Hippocampal formation (tissue), 2 donors: ENCODE measurements around the gene SIRT2.
"Not testable (repeated sequence)": the region's sequence is repeated elsewhere in the genome, so short reads cannot be mapped to it uniquely, and the experiment has no call there.

Source experiments
- DNase-seq, 2 donors: peaks; one replicate each; lab custom pipeline; 2025; lab: John Stamatoyannopoulos, UW

SIRT2 gene

DNA sequence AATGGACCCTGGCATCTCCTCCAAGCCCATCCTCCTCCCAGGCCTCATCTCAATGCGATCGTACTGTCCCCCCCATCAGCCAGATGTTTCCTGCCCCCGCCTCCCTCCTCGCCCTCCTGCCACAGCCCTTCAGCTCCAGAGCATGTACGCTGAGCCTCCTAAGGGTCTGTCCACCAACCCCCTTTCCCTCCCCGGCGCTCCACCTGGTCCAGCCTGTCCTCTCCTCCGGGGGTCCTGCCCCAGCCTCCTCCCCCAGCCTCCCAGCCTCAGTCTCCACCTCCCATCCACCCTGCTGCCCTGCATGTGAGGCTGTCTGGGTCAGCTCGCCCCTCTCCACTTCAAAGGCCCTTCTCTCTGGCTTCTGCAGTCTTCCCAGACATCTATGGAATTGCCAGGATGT lies 4.5 kb downstream of the SIRT2 start:
- no peak for DNase-seq

DNA sequence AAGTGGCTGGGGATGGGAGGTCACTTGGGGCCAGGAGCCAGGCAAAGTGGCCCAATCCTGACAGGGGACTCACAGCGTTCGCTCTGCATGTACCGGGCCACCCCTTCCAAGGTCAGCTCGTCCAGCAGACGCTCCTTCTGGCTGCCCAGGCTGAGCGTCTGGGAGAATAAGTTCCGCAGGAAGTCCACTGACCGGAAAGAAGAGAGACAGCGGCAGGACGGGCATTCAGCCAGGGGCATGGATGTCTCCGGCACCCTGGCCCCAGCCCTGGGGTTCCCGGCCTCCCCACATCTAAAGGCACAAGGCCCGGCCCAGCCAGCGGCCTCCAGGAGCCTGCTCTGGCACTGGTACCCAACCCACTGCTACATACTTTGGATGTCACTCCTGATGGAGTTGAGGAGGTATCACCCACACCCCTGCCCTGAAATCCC lies 6.1 kb downstream of the SIRT2 start:
- DNase-seq, result peak in 1 of 2 donors; percentile 4

DNA sequence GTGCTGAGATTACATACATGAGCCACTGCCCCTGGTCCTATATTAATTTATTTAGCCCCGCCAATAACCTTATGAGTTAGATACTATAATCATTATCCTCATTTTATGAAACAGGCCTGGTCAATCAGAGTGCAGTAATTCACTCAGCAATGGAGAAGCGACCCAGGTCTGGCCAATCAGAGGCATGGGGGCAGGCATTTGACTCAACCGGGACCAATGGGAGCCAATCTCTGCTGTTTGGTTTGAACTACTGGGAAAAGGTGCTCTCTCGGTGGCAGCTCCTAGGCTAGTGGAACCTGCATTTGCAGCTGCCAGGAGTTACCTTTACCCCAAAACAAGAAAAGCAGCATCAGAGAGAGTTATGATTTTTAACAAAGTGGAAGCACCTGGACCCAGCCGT lies 6.6 kb downstream of the SIRT2 start:
- DNase-seq, result no peak

DNA sequence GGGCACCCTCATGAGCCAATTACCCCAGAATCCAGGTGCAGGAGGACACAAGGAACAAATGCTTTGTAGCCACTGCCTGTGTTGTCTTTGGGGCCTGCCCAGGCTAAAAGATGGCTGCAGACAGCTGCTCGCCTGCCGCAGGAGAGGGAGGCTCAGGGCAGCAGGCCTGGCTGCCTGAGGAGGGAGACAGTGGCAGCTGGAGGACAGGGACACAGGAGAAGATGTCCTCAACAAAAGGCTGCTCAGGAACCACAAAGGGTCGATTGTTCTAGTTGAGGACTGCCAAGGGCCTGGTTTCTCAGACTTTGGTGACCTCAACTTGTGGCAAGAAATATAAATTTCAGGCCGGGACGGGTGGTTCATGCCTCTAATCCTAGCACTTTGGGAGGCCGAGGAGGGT lies 7.6 kb downstream of the SIRT2 start:
- peak; percentile 62 to 72 for DNase-seq

DNA sequence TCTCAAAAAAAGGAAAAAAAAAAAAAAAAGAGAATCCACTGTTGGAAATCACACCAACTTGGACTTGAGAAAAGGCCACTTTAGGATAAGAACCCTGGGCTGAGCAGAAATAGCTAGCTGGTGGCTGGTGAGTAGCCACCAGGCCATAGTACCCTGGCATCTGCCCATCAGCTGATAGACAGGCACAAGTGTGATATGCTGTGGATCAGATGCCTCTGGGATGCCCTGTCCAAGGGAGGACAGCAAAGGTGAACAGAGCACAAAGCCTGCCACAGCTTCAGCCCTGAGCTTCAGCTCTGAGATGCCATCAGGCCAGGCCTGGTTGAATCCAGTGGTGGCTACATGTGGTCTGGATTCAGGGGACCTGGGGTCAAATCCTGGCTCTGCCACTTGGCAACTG lies 8.7 kb downstream of the SIRT2 start:
- no peak for DNase-seq

- DNase-seq, result no peak
Measured at GRCh38 chr19:38889803-38890202, 9.6 kb downstream of the SIRT2 start.

- no peak for DNase-seq
Measured at GRCh38 chr19:38888876-38889275, 10.5 kb downstream of the SIRT2 start.

- DNase-seq, result not testable (repeated sequence)
Measured at GRCh38 chr19:38884691-38885090, 14.7 kb downstream of the SIRT2 start.

DNA sequence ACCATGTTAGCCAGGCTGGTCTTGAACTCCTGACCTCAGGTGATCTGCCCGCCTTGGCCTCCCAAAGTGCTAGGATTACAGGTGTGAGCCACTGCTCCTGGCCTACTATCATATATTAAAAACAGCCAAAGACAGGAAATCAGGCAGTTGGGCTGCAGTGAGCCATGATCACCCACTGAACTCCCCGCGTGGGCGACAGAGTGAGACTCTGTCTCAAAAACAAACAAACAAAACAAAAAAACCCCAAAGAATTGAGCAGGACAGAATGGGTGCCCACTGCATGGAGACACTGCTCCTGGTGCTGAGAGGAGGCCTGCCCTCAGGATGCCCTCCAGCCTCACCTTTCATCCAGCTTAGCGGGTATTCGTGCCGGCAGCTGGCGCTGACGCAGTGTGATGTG lies 16.1 kb downstream of the SIRT2 start:
- no peak for DNase-seq

DNA sequence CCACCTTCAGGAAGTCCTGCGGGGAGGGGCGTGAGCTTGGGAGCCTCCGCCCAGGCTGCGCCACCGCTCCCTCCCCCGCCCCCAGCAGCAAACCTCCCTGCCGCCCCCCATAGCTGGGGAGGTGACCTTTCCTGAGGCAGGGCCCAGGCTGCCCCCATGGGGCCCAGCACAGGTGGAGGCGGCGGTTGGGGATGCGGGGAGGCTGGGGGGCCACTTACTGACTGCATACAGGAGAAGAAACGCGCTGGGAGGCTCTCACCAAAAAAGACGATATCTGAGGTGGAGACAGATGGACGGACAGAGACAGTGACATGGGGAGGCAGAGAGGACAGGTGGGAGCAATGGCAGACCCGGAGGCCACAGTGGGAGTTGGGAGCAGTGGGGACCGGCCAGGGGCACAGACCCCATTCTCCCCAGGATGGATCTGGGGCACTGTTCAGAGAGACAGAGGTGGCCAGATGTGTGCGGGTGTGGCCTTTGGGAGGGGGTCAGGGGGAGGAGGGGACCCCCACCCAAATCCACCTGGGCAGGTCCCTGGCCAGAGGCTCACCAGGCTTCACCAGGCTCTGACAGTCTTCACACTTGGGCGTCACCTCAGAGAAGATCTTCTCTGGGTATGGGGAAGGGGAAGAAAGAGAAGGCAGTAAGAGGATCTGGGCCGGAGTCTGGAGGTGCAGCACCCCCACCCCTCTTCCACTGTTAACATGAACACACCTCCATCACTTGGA lies 18.4 kb downstream of the SIRT2 start:
- DNase-seq, result no peak

- no peak for DNase-seq
Measured at GRCh38 chr19:38880076-38880881, 19.1 kb downstream of the SIRT2 start.

DNA sequence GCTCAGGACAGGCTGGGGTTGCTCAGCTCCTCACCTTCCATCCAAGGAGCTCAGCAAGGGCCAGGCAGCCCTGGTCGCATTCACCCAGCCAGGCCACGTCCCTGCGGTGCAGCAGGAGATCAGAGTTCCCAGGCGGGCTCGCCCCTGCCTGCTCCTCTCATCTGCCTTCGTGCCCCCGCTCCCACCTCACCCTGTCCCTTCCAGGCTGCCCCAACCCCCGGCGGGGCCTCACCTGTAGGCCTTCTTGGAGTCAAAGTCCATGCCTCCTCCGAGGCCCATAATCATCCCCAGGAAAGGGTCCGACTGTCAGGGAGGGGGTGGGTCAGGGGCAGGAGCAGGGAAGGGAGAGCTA lies 20.0 kb downstream of the SIRT2 start:
- DNase-seq, result no peak

- no peak for DNase-seq
Measured at GRCh38 chr19:38878575-38879399, 20.6 kb downstream of the SIRT2 start.

DNA sequence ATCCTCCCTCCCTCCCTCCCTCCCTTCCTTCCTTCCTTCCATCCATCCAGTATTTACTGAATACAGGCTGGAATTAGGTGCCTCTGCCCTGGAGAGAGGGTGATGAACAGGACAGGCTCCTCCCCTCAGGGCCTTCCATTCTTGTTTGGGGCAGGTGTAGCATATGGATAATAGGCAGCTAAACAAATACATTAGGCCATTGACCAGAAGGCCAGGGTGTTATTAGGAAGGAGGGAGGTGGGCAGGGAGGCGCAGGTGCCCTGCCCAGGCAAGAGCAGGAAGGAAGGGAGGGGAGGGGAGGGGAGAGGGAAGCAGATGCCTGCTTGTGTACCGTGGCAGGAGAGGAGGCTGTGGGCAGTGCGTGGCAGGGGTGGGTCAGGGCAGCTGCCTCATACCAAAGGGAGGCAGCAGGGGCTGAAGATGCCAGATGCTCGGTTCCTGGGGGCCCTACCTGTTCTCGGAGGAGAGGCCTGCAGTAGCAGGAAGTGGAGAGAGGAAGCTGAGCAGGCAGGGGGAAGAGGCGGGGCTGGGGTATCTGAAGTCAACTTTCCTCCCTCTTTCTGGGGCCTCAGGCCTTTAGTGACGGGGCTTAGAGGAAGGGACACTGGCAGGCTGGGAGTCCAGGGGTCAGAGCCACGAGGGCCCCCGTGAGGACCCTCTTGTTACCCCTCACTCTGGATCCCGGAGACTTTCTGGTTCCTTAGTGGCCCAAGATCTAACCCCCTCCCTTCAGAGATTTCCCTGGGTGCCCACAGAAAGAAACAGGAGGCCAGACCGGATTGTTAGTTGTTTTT lies 21.4 kb downstream of the SIRT2 start, which contains the start of gene RINL:
Gene RINL (minus strand): TSS at position 495 of the 794 bp plus-strand sequence. CDS start 1,533 bp downstream, outside the sequence.
- DNase-seq, result peak in 1 of 2 donors; percentile 9

DNA sequence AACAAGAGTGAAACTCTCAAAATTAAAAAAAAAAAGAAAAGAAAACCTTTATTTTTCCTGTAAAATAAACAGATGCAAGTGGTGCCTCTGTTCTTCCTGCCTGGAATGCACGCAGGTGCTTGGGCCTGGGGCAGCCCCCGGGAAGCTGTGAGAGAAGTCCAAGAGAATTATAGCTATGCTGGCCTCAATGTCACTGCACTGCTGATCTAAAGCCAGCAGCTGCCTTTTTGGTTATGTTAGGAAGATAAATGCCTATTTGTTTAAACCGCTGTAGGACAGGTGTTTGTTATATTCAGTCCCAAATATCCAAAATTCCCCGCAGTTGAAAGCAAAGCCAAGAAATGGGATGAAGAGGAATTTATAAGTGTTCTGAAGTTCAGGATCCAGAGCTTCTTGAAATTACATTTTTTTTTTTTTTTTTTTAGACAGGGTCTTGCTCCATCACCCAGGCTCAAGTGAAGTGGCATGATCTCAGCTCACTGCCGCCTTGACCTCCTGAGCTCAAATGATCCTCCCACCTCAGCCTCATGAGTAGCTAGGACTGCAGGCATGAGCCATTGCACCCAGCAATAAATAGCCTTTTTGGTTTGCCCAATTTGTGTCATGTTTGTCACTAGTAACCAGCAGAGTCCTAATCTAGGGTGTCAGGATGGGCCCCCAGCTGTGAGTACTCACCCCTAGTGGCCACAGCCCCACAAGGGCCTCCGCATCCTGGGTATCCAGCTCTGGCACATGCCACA lies 23.6 kb downstream of the SIRT2 start:
- no peak for DNase-seq

- DNase-seq, result not testable (repeated sequence)
Measured at GRCh38 chr19:38873400-38873799, 26.0 kb downstream of the SIRT2 start.

GRCh38 chr19:38870612-38871011 lies 28.8 kb downstream of the SIRT2 start:
- DNase-seq, result no peak

DNA sequence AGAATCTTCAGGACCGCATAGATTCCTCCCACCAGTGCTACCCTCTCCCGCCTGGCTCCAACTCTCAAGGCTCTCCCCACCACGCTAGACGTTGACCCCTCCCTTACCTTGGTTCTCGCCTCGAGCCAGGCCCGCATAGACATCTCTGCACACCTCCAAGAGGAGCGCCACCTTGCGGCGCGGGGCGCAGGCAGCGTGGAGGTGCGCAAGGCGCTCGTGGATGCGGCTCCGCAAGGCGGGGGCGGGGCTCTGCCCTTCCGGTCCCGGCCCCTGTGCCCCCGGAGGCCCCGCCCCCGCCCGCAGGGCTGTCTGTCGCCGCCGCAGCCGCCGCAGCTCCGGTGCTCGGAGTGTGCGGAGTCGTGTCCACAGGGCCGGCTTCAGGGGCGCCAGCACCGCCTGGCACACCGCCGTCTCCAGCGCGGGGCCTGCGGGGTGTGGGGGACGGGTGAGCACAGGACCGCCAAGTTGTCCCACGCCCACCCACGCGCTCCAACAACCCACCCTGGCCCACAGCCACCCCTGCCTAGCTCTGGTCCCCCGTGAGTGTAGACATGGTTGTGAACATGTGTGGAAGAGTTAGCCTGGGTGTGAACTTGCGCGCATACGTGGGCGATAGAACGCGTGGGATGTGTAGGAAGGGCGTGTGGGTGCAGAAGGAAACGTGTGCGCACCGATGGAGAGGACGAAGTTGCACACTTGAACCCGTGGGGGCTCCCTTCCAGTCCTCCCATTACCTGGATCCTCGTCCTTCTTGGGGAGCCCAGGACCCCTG lies 29.4 kb downstream of the SIRT2 start:
- peak in 1 of 2 donors; percentile 71 for DNase-seq

DNA sequence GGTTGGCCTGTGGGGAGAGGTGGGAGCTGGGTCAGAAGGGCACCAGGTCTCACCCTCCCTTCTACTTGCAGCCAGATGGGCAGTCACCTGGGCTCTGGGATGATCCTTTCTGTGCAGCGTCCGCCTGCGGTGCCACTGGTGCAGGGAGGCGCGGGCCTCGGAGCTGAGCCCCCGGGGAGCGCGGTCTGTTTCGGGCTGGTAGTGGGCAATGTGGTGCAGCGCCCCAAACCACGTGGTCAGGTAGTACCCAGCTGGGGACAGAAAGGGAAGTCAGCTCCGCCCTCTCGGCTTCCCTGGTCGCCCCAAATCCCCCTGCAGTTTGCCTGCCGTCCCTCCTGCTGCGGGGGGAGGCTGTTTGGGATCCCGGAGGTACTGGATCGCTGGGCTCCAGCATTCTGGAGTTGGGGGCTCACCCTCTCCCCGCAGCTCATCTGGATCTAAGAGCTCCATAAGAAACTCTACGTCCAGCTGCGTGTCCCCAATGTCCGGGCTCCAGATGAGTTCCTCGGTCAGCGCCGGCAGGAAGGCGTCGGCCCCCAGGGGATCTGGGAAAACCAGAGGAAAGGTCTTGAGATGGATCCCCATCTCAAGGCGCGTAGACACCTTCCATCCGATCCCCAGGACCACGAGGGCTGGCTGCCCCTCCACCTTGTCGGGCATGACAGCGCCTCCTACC lies 30.1 kb downstream of the SIRT2 start:
- DNase-seq, result peak in 1 of 2 donors; percentile 6
